ENCODE data around the gene GRIK4. TPM values are rescaled to one million over a fixed set of nuclear protein-coding genes. Genes with fewer than 3 reads are reported as not detected.

The GRIK4 gene
- total RNA-seq, 1 donor from 2014 or later = 0.36 TPM

- Histone ChIP-seq H3K36me3 (peaks cover 11% of the 10 kb centered on the region), H3K9ac (no peak overlapping the region), H3F3A (ENCODE audit: low read depth) (no peaks in the 10 kb centered on the region), H4K20me1 (ENCODE audit: low read depth) (no peaks in the 10 kb centered on the region), H2AFZ (replicated peaks) (no peak overlapping the region), H3K27ac (no peak overlapping the region), H3K27me3 (no peaks in the 10 kb centered on the region), H3K4me2 (no peak overlapping the region), H3K9me3 (ENCODE audit: low read depth) (no peaks in the 10 kb centered on the region), H3K79me2 (ENCODE audit: low read depth) (no peaks in the 10 kb centered on the region), H3K4me3 (no peak overlapping the region), H3K4me1 (no peaks in the 10 kb centered on the region)
- Mint-ChIP-seq H3K9me3 (no peaks in the 10 kb centered on the region), H3K27me3 (ENCODE audit: insufficient read depth, low read depth) (no peaks in the 10 kb centered on the region), H3K4me3 (no peak overlapping the region), H3K4me1 (no peaks in the 10 kb centered on the region), H3K36me3 (peaks cover 35% of the 10 kb centered on the region), H3K27ac (no peak overlapping the region)
- no peak for TF ChIP-seq EZH2 (IDR thresholded peaks at IDR 0.05)
- no peak for DNase-seq (ENCODE audit: low spot score)
These were observed 38.0 kb upstream of the GRIK4 start for GRCh38 chr11:120473503-120473902.

DNA sequence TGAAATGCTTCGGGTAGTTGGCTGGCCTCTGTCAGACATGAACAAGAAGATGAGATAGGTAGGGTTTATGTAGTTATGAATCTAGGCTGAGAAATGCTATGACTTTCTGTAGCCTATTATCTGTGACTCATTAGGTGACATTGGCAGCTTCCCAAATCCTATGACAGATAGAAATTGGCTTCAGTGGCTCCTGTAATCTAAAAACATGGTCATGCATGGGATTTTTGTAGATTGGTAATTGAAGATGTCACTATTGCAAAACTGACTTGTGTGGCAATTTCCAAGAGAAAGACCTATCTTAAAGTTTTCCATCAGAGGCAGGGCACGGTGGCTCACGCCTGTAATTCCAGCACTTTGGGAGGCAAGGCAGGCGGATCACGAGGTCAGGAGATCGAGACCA lies 29.4 kb upstream of the GRIK4 start:
- Histone ChIP-seq H3K79me2 (ENCODE audit: low read depth) (no peaks in the 10 kb centered on the region), H2AFZ (replicated peaks) (no peak overlapping the region), H3K4me1 (no peaks in the 10 kb centered on the region), H3K9me3 (ENCODE audit: low read depth) (no peaks in the 10 kb centered on the region), H3K4me3 (no peak overlapping the region), H3K9ac (no peak overlapping the region), H4K20me1 (ENCODE audit: low read depth) (no peaks in the 10 kb centered on the region), H3K36me3 (peaks cover 4% of the 10 kb centered on the region), H3K27ac (no peak overlapping the region), H3K4me2 (no peak overlapping the region), H3F3A (ENCODE audit: low read depth) (peaks cover under 1% of the 10 kb centered on the region), H3K27me3 (no peaks in the 10 kb centered on the region)
- Mint-ChIP-seq H3K4me1 (peaks cover 1% of the 10 kb centered on the region), H3K27ac (no peak overlapping the region), H3K27me3 (ENCODE audit: insufficient read depth, low read depth) (no peaks in the 10 kb centered on the region), H3K36me3 (peaks cover 41% of the 10 kb centered on the region), H3K9me3 (no peaks in the 10 kb centered on the region), H3K4me3 (no peak overlapping the region)
- TF ChIP-seq, protein P1, sequence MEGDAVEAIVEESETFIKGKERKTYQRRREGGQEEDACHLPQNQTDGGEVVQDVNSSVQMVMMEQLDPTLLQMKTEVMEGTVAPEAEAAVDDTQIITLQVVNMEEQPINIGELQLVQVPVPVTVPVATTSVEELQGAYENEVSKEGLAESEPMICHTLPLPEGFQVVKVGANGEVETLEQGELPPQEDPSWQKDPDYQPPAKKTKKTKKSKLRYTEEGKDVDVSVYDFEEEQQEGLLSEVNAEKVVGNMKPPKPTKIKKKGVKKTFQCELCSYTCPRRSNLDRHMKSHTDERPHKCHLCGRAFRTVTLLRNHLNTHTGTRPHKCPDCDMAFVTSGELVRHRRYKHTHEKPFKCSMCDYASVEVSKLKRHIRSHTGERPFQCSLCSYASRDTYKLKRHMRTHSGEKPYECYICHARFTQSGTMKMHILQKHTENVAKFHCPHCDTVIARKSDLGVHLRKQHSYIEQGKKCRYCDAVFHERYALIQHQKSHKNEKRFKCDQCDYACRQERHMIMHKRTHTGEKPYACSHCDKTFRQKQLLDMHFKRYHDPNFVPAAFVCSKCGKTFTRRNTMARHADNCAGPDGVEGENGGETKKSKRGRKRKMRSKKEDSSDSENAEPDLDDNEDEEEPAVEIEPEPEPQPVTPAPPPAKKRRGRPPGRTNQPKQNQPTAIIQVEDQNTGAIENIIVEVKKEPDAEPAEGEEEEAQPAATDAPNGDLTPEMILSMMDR (IDR thresholded peaks at IDR 0.05) = no peak
- TF ChIP-seq EZH2 (IDR thresholded peaks at IDR 0.05) (no peak), EZH2phosphoT487 (IDR thresholded peaks at IDR 0.05) (no peak)
- DNase-seq (ENCODE audit: low spot score) = no peak

DNA sequence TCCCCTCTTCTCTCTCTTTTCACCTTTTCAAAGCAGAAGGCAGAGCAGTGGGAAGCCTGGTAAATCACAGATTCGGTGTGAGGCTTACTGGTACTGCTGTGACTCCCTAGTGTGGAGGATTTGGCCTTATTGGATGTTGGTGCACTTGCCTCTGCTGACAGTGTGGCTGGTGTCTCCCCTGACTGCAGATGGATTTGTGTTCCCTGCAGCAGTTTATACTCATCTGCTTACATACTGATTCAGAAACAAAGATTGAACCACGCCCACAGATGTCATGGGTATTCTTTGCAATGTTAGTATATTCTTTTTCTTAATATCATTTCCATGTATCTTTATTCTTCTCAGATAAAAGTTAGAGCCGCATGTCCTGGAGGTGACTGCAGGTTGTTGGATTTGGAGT lies 26.8 kb upstream of the GRIK4 start:
- peaks cover 31% of the 10 kb centered on the region for H3K36me3 Mint-ChIP-seq
- no peak for DNase-seq (ENCODE audit: low spot score)
- H2AFZ ChIP-seq (replicated peaks) = no peak overlapping the region
- no peak overlapping the region for H3K27ac Mint-ChIP-seq
- no peaks in the 10 kb centered on the region for H3K9me3 Mint-ChIP-seq
- TF ChIP-seq EZH2 (IDR thresholded peaks at IDR 0.05) (no peak), EZH2phosphoT487 (IDR thresholded peaks at IDR 0.05) (no peak)
- H3K4me2 ChIP-seq = no peak overlapping the region
- no peaks in the 10 kb centered on the region for H3K27me3 Mint-ChIP-seq (ENCODE audit: insufficient read depth, low read depth)
- no peak overlapping the region for H3K27ac ChIP-seq
- H3K4me3 Mint-ChIP-seq = no peak overlapping the region
- H3F3A ChIP-seq (ENCODE audit: low read depth) = peaks cover 7% of the 10 kb centered on the region
- H3K36me3 ChIP-seq = peaks cover 4% of the 10 kb centered on the region
- no peaks in the 10 kb centered on the region for H4K20me1 ChIP-seq (ENCODE audit: low read depth)
- H3K4me1 ChIP-seq = no peaks in the 10 kb centered on the region
- H3K9me3 ChIP-seq (ENCODE audit: low read depth) = no peaks in the 10 kb centered on the region
- H3K27me3 ChIP-seq = no peaks in the 10 kb centered on the region
- H3K4me3 ChIP-seq = no peak overlapping the region
- no peak overlapping the region for H3K9ac ChIP-seq
- no peaks in the 10 kb centered on the region for H3K79me2 ChIP-seq (ENCODE audit: low read depth)
- peaks cover 8% of the 10 kb centered on the region for H3K4me1 Mint-ChIP-seq

DNA sequence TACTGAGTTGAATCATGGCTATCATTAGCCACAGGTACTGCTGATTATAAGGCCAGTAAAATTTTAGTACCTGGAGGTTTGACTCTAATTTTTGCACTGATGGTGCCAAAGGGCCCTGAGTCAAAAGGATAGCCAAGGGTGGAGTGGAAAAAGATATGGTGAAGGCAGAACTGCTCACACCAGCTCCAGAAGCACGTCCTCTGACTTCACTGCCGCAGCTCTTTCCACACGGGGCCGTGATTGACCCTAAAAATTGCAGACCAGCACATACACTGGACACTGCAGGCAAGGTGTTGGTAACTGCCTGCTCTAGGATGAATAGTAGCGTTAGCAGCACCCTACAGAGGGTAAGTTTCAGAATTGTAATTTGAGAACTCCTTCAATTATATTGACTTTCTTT lies 25.4 kb upstream of the GRIK4 start:
- Mint-ChIP-seq H3K4me1 (peaks cover 8% of the 10 kb centered on the region), H3K4me3 (no peak overlapping the region)

More for the DNA sequence above, 25.4 kb upstream of the GRIK4 start:
- Histone ChIP-seq H3K9ac (no peak overlapping the region), H3K4me2 (no peak overlapping the region), H2AFZ (replicated peaks) (no peak overlapping the region), H3K9me3 (ENCODE audit: low read depth) (no peaks in the 10 kb centered on the region), H4K20me1 (ENCODE audit: low read depth) (no peaks in the 10 kb centered on the region), H3K36me3 (peaks cover 4% of the 10 kb centered on the region), H3K4me3 (no peak overlapping the region), H3K79me2 (ENCODE audit: low read depth) (no peaks in the 10 kb centered on the region), H3K27me3 (no peaks in the 10 kb centered on the region), H3F3A (ENCODE audit: low read depth) (peaks cover 7% of the 10 kb centered on the region), H3K27ac (no peak overlapping the region), H3K4me1 (no peaks in the 10 kb centered on the region)
- TF ChIP-seq EZH2 (IDR thresholded peaks at IDR 0.05) (no peak), EZH2phosphoT487 (IDR thresholded peaks at IDR 0.05) (no peak)
- TF ChIP-seq, protein P1 (IDR thresholded peaks at IDR 0.05) = no peak
- H3K27me3 Mint-ChIP-seq (ENCODE audit: insufficient read depth, low read depth) = no peaks in the 10 kb centered on the region
- H3K36me3 Mint-ChIP-seq = peaks cover 19% of the 10 kb centered on the region
- H3K27ac Mint-ChIP-seq = no peak overlapping the region
- H3K9me3 Mint-ChIP-seq = no peaks in the 10 kb centered on the region
- DNase-seq (ENCODE audit: low spot score) = no peak
